Skeletal muscle tissue (tissue), 4 donors: Measurements from ENCODE around the gene LRP5. TPM values are rescaled to one million over a fixed set of nuclear protein-coding genes. Genes with fewer than 3 reads are reported as not detected.
"Not testable (repeated sequence)": the region's sequence is repeated elsewhere in the genome, so short reads cannot be mapped to it uniquely, and the experiment has no call there.

ENCODE experiments used
- H3K27ac ChIP-seq: one replicate; pipeline ENCODE4 v1.7.0; 2013; ENCODE audit warnings: mild to moderate bottlenecking, low read depth, low read length, inconsistent platforms
- H3K27me3 ChIP-seq, 3 donors: one replicate each; pipeline ENCODE4 v1.7.0; 2013; ENCODE audit warnings: low read length in 3 of 3; ENCODE audit not compliant: control insufficient read depth in 3 of 3, insufficient read depth in 3 of 3
- H3K36me3 ChIP-seq, 3 donors: one replicate each; pipeline ENCODE4 v1.7.0; 2013; ENCODE audit warnings: low read length in 3 of 3; ENCODE audit not compliant: control insufficient read depth in 3 of 3, insufficient read depth in 3 of 3
- H3K4me1 ChIP-seq, 3 donors: one replicate each; pipeline ENCODE4 v1.7.0; 2013; ENCODE audit warnings: low read length in 3 of 3, mild to moderate bottlenecking in 3 of 3; ENCODE audit not compliant: control insufficient read depth in 3 of 3, insufficient read depth in 3 of 3
- H3K4me3 ChIP-seq, 3 donors: one replicate each; pipeline ENCODE4 v1.7.0; 2013; ENCODE audit warnings: low read length in 3 of 3
- H3K9ac ChIP-seq, 3 donors: one replicate each; pipeline ENCODE4 v1.7.0; 2013; ENCODE audit warnings: low read length in 3 of 3, mild to moderate bottlenecking in 3 of 3, moderate library complexity in 2 of 3, low read depth in 1 of 3
- H3K9me3 ChIP-seq, 3 donors: one replicate each; pipeline ENCODE4 v1.7.0; 2013; ENCODE audit warnings: low read length in 3 of 3; ENCODE audit not compliant: control insufficient read depth in 3 of 3
- total RNA-seq: library from RNA; depleted of rRNA; stranded (reverse); fragments of >200 nt; gene quantifications from one replicate; pipeline ENCODE4 v1.2.3, GENCODE V29; 2014
- donor health status: Osteomylitis.

The LRP5 gene
- total RNA-seq, 1 donor from 2014 or later, result 31.3 TPM

DNA sequence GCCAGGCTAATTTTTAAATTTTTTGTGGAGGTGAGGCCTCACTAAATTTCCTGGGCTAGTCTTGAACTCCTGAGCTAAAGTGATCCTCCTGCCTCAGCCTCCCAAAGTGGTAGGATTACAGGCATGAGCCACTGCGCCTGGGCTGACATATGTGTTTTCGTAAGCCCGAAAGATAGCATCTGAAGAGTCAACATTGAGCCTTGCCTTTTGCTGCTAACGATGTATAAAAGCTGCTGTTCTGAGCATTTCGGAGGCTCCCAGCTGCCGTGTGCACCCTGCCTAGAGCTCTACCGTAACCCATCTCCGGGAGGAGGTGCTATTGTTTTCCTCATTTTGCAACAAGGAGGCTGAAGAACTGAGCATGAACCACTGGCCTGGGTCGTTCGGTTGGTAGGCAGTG is 130.0 kb downstream of the LRP5 start:
- peaks cover 0 to 21% (median 12%) of the 10 kb centered on the region in 3 donors for H3K36me3 ChIP-seq
- no peak overlapping the region for H3K27ac ChIP-seq

DNA sequence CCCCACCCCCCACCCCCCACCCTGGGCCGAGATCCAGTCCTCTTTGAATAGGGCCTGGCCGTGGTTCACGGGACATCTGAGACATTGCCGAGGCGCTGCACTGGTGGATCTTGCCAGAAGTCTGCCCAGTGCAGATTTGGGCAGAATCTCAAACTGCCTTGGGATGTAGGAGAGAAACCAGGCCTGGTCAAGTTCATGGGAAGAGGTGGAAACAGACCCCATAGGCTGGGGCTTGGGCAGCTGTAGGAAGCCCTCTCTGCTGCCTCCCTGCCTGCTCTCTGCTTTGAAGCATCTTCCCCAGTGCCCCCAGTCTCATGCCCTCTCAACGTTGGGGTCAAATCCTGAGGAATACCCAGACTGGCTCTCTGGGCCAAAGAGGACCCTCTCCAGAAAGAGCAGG is 132.2 kb downstream of the LRP5 start:
- Histone ChIP-seq H3K36me3 (peaks cover 0 to 14% (median 5%) of the 10 kb centered on the region in 3 donors), H3K9ac (no peak overlapping the region), H3K27me3 (no peaks in the 10 kb centered on the region), H3K4me3 (no peak overlapping the region), H3K27ac (no peak overlapping the region), H3K9me3 (no peaks in the 10 kb centered on the region), H3K4me1 (peaks cover 0 to 4% (median 0%) of the 10 kb centered on the region in 3 donors)

More for the DNA sequence above, 130.0 kb downstream of the LRP5 start:
- no peak overlapping the region for H3K9ac ChIP-seq
- H3K4me3 ChIP-seq, result no peak overlapping the region
- H3K9me3 ChIP-seq, result no peaks in the 10 kb centered on the region
- no peaks in the 10 kb centered on the region for H3K27me3 ChIP-seq
- peaks cover 0 to 12% (median 5%) of the 10 kb centered on the region in 3 donors for H3K4me1 ChIP-seq

DNA sequence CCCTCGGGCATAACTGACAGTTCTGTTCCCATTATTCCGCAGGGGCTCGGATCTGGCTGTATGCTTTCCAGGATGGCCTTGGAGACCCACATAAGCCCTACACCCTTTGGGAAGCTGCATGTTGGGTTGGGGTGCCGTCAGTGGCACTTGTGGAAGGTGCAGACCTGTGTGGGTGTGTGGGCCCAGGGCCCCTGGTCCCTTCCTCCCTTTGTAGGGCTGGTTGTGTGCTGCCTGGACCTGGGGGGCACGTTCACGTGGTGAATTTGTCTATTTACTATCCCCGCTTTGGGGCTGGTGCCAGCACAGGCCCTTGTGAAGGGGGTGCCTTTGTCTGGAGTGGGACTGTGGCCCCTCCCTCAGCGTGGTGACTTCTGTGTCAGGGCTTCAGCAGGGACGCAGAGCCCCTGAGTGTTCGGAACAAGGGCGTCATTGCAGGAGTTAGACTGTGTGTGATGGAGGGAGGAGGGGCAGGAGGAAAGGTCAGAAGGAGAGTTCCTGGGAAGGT is 133.2 kb downstream of the LRP5 start:
- Histone ChIP-seq H3K27me3 (no peaks in the 10 kb centered on the region), H3K36me3 (peaks cover 0 to 16% (median 5%) of the 10 kb centered on the region in 3 donors), H3K4me1 (peaks cover 0 to 4% (median 0%) of the 10 kb centered on the region in 3 donors)

DNA sequence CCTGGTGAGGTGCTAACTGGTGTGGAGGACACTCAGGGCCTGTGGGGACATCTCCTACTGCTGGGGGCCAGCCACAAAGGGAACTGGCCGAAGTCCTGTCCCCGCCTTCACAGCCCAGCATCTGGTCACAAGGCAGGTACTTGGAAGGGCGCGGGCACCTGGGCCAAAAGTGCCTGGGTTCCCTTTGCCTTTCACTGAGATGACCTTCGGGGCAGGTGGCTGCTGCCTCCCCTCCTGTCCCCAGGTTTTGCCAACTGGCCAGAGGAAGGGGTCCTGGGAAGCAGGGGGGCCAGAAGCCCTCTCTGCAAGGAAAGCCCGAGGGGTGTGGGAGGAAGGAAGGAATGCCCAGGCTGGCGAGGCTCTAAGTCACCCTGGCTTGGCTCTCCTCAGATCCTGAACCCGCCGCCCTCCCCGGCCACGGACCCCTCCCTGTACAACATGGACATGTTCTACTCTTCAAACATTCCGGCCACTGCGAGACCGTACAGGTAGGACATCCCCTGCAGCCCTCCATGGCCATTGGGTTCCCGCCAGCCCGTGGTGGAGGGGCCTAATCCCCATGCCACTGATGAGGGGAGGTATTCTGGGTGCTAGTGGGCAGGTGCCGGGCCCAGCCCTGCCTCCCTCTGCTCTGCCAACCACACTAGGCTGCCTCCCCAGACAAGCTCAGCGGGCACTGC is 133.8 kb downstream of the LRP5 start:
- Histone ChIP-seq H3K4me1 (peaks cover 0 to 4% (median 0%) of the 10 kb centered on the region in 3 donors), H3K9ac (no peak overlapping the region), H3K27me3 (no peaks in the 10 kb centered on the region), H3K4me3 (no peak overlapping the region), H3K36me3 (peaks cover 0 to 16% (median 5%) of the 10 kb centered on the region in 3 donors), H3K27ac (no peak overlapping the region), H3K9me3 (no peaks in the 10 kb centered on the region)

More for the DNA sequence above, 133.2 kb downstream of the LRP5 start:
- Histone ChIP-seq H3K9me3 (no peaks in the 10 kb centered on the region), H3K27ac (no peak overlapping the region), H3K4me3 (no peak overlapping the region), H3K9ac (no peak overlapping the region)

DNA sequence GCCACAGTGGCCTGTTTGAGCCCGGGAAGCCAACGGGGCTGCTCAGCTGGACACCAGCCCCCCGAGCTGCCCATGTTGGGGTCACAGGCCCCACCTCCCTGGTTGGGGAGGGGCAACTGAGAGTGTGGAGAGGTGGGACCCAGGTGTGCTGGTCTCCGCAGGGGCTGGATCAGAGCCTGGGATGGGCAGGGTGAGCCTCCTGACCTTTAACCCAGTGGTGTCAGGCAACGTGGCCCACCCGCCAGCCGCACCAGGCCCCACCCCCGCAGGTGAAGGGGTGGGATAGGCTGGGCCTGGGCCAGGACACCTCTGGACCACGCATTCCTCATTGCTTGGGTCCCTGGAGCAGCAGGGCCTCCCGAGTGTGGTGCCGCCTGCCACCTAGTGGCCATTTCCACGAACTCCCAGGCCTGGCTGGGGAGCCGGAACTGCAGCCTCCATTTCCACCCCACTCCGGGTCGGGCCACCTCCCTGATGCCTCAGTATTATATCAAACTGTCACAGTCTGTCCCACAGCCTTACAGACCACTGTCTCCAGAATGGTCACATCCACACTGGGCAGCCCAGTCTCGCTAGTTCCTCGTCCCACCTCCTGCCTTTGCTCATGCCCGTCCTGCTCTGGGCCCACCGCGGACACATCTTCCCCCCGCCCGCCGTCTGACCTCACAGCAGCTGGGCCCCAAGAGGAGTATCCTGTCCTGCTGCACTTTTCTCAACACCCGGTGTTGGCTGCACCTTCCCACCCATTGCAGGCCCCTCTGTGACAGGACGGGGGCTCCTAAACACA is 134.8 kb downstream of the LRP5 start:
- H3K27me3 ChIP-seq, result no peaks in the 10 kb centered on the region
- no peaks in the 10 kb centered on the region for H3K9me3 ChIP-seq
- no peak overlapping the region for H3K4me3 ChIP-seq
- H3K9ac ChIP-seq, result peak overlapping the region in 2 of 3 donors; percentile 14 to 50
- no peak overlapping the region for H3K27ac ChIP-seq
- H3K4me1 ChIP-seq, result peaks cover 0 to 4% (median 0%) of the 10 kb centered on the region in 3 donors
- peaks cover 0 to 11% (median 2%) of the 10 kb centered on the region in 3 donors for H3K36me3 ChIP-seq

DNA sequence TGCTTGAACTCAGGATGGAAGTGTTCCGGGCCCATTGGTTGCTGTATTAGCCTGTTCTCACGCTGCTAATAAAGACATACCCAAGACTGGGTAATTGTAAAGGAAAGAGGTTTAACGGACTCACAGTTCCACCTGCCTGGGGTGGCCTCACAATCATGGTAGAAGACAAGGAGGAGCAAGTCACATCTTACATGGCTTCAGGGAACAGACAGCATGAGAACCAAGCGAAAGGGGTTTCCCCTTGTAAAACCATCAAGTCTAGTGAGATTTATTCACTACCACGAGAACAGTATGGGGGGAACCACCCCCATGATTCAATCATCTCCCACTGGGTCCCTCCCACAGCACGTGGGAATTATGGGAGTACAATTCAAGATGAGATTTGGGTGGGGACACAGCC is 135.5 kb downstream of the LRP5 start:
- not testable (repeated sequence) for H3K36me3 ChIP-seq, H3K27me3 ChIP-seq, H3K27ac ChIP-seq, H3K4me3 ChIP-seq, H3K9me3 ChIP-seq, H3K4me1 ChIP-seq
- peak overlapping the region in 1 of 3 donors; percentile 14 for H3K9ac ChIP-seq

DNA sequence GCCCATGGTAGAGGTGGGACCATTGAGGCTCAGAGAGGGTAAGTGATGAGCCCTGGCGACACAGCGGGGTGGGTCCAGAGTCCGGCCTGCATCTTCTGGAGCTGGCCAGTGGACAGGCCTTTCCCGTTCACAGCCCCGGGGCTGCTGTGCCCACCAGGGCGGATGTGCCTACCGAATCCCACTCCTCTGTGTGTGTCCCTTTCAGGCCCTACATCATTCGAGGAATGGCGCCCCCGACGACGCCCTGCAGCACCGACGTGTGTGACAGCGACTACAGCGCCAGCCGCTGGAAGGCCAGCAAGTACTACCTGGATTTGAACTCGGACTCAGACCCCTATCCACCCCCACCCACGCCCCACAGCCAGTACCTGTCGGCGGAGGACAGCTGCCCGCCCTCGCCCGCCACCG is 136.2 kb downstream of the LRP5 start:
- Histone ChIP-seq H3K27ac (no peak overlapping the region), H3K4me3 (no peak overlapping the region), H3K4me1 (peaks cover 0 to 4% (median 0%) of the 10 kb centered on the region in 3 donors), H3K27me3 (no peaks in the 10 kb centered on the region), H3K9ac (no peak overlapping the region), H3K9me3 (no peaks in the 10 kb centered on the region), H3K36me3 (peaks cover 0 to 8% (median 2%) of the 10 kb centered on the region in 3 donors)

DNA sequence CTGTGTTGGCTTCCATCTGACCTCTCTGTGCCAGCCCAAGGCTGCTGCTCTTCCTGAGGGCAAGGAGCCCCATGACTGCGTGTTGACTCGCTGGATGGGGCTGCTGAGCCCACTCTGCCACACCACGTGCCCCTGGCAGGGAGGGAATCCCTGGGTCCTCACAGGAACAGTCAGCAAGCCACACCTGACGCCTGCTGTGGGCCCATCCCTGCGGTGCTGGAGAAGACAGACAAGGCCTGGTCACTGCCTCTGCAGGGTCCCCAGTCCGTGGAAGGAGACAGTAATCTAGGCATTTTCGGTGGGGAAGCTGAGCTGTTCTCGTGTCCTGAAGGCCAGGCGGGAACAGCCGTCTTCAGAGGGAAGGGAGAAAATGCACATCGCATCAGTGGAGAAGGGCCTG is 137.6 kb downstream of the LRP5 start:
- H3K9ac ChIP-seq, result peak overlapping the region in 1 of 3 donors; percentile 8
- H3K4me1 ChIP-seq, result peaks cover 0 to 4% (median 0%) of the 10 kb centered on the region in 3 donors
- H3K27me3 ChIP-seq, result no peaks in the 10 kb centered on the region
- no peak overlapping the region for H3K27ac ChIP-seq
- peaks cover 0 to 8% (median 2%) of the 10 kb centered on the region in 3 donors for H3K36me3 ChIP-seq
- H3K4me3 ChIP-seq, result no peak overlapping the region
- no peaks in the 10 kb centered on the region for H3K9me3 ChIP-seq

DNA sequence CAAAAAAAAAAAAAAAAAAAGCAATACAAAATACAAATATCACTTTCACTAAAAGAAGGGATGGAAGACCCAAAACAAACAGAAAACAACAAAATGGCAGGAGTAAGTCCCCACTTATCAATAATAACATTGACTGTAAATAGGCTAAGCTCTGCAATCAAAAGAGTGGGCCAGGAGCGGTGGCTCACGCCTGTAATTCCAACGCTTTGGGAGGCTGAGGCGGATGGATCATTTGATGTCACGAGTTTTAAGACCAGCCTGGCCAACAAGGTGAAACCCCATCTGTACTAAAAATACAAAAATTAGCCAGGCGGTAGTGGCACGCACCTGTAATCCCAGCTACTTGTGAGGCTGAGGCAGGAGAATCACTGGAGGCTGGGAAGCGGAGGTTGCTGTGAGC is 138.3 kb downstream of the LRP5 start:
- Histone ChIP-seq H3K9ac (no peak overlapping the region), H3K4me1 (peaks cover 0 to 4% (median 0%) of the 10 kb centered on the region in 3 donors), H3K27ac (no peak overlapping the region), H3K4me3 (no peak overlapping the region), H3K9me3 (no peaks in the 10 kb centered on the region), H3K27me3 (no peaks in the 10 kb centered on the region), H3K36me3 (peaks cover 0 to 8% (median 2%) of the 10 kb centered on the region in 3 donors)

DNA sequence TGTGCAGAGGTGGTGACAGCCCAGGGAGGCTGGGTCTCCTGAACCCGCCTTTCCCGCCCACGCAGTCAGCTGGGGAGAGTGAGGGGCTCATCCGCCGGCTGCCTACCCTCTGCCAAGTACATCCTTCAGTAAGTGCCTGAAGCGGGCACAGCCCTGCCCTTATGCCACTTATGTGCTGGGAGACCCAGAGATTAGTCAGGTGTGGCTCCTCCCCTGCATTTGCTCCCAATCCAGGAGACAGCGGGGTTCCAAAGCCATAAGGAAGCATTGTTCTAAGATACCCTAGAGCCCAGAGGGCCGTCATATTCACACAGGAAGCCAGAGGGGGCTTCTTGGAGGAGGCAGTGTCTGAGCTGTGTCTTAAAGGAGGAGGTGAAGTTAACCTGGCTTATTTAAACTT is 142.4 kb downstream of the LRP5 start:
- Histone ChIP-seq H3K9ac (no peak overlapping the region), H3K9me3 (no peaks in the 10 kb centered on the region), H3K27me3 (no peaks in the 10 kb centered on the region), H3K27ac (no peak overlapping the region), H3K36me3 (peaks cover 0 to 3% (median 0%) of the 10 kb centered on the region in 3 donors), H3K4me1 (peaks cover 0 to under 1% (median 0%) of the 10 kb centered on the region in 3 donors), H3K4me3 (no peak overlapping the region)
